Myocyte (in vitro differentiated cells): ENCODE results near the gene E2F1. TPM values are rescaled to one million over a fixed set of nuclear protein-coding genes. Genes with fewer than 3 reads are reported as not detected.
"Not testable (repeated sequence)": the region's sequence is repeated elsewhere in the genome, so short reads cannot be mapped to it uniquely, and the experiment has no call there.

Experiments
- DNase-seq: peaks from one replicate; pipeline ENCODE4 v3.0.0-alpha.2; 2012; ENCODE audit warnings: low read depth
- total RNA-seq: library from RNA; depleted of rRNA; stranded (reverse); fragments of >200 nt; gene quantifications from 2 replicates; pipeline ENCODE4 v1.2.3, GENCODE V29; 2014

Gene E2F1
- total RNA-seq, 1 donor from 2014 or later, result 4.3 TPM

DNA sequence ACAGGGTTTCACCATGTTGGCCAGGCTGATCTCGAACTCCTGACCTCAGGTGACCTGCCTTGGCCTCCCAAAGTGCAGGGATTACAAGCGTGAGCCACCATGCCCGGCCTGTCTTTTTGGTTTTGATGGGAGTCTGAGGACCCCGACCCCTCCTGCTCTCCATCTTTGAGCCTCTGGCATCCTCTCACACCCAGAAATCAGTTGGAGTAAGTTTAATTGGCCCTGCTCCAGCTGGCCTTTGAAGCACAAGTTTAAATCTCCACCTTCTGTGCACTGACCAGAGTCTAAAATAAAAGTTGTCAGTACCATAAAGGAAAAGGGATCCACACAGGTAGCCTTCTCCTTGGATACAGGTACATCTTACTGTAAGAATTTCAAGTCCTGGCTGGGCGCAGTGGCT lies 40.0 kb downstream of the E2F1 start:
- no peak for DNase-seq

DNA sequence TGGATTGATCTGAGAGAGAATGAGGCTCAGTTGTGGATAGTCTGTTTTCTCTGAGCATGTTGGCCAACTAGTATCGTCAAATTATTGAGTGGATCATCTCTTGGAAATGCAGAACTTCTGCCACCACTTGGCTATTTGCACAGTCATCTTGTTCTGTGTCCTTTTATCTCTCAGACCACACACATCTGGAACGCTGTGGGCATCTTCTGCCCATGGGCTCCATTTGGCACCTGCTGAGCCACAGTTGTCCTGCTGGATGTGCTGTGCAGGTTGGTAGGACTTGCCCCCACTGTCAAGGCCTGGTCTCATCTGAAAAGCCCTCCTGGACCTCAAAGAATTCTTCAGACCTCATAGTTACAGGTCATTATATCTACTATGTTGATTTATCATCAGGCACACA lies 40.8 kb downstream of the E2F1 start:
- no peak for DNase-seq

DNA sequence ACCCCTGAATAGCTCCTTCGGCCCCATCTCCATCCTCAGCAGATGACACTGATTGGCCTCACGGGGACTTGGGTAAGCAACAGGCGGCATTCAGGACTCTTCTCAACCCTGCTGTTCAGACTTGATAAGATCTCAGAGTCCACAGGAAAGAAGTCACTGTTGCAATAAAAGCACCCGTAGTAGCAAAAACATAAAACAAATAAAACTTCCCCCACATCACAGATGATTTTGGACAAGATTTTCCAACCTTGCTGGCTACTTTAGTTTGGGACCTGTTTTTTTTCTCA lies 41.2 kb downstream of the E2F1 start:
- no peak for DNase-seq

DNA sequence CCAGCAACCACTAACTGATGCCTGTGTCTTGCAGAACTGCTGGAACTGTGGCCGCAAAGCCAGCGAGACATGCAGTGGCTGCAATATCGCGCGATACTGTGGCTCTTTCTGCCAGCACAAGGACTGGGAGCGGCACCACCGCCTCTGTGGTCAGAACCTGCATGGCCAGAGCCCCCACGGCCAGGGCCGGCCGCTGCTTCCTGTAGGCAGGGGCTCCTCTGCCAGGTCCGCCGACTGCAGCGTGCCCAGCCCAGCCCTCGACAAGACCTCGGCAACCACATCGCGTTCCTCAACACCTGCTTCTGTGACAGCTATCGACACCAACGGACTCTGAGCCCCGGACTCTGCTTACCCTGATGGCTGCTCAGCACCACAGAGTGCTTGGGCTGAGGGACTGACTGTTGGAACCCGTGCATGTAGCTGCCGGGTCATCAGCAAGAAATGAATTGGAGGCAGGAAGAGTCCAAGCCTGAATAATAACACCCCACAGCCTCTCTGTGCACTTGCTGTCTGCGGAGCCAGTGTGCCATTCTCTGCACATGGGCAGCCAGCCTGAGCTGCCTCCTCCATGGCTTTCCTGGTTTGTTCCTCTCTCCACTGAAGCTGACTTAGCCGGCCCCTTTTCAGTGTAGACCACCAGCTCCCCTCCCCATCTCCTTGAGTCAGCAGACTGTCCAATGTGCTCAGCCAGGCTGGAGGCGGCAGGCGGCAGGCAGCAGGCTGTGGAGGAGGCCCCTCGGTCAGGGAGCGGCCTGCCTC lies 41.7 kb downstream of the E2F1 start:
- DNase-seq, result no peak

GRCh38 chr20:33640287-33640686 lies 45.9 kb downstream of the E2F1 start:
- no peak for DNase-seq

DNA sequence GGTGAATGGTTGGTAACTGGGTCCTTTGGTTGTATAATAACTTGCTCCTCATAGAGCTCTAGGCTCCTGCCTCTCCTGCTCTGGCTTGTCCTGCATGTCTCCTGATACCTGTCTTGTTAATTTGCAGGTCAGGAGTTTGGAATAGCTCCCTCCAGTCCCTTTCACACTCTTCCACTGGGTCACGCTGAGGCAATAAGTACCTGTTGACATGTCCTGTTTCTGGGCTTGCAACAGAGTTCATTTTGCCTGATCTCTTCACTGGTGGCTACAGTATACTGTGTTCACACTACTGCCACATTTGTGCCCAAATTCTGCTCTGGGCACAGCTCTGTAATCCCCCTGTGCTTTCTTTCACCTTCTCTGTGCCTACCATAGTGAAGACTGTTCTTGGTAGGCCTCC lies 49.4 kb downstream of the E2F1 start:
- DNase-seq, result no peak

DNA sequence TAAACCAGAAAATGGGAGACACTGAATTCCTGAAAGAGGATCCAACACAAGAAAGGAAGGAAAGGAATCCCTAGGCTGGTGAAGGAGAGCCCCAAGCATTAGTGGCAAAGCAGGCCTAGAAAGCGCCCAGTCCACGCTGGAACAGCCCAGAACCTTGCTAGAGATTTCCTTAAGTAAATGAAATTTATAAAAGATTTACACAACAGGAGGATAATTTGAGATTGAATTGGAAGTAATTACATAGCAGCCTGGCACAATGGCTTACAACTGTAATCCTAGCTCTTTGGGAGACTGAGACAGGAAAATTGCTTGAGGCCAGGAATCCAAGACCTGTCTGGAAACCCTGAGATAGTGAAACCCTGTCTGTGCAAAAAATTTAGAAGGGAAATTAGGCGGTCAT lies 50.8 kb downstream of the E2F1 start:
- no peak for DNase-seq

DNA sequence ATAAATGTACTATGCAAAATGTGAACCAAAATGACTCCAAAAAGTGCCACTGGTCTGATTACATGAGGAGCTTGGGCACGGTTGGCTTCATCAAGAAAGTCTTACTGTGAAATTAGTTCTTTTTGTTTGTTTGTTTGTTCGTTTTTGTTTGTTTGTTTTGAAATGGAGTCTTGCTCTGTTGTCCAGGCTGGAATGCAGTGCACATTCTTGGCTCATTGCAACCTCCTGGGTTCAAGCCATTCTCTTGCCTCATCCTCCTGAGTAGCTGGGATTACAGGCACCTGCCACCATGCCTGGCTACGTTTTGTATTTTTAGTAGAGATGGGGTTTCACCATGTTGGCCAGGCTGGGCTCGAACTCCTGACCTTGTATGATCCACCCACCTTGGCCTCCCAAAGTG lies 54.3 kb downstream of the E2F1 start:
- not testable (repeated sequence) for DNase-seq

DNA sequence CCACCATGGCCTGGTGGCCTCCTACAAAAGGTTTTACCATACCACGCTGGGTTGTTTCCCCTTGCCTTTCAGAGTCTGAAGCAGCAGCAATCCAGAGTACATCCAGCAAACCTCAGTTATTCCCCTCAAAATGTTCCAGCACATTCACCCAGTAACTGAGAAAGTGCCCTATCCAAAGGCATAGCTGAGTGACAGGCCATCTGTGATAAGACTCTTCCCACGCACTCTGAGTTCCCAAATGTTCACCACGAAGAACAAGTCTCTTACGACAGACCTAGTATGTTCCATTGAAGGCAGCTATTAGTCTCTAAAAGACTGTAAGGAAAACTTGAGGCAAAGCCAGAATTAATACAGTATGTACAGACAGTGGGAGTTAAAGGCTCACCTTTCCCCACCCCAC lies 55.7 kb downstream of the E2F1 start:
- no peak for DNase-seq

DNA sequence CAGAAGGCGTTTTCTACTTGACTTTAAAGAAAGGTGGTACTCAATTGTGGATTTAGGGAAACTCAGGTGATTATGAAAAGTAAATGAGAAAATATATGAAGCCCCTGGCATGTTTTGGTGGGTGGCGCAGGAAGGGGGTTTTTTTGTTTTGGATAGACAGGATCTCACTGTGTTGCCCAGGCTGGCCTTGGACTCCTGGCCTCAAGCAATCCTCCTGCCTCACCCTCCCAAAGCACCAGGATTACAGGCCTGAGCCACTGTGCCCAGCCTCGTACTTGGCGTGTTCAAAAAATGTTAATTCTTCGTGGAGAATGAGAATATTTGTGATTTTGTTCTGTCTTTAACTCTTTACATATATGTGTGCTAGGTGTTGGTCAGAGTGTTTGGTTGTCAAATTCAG lies 56.2 kb downstream of the E2F1 start:
- DNase-seq, result no peak

GRCh38 chr20:33629533-33629932 lies 56.7 kb downstream of the E2F1 start:
- DNase-seq, result no peak

DNA sequence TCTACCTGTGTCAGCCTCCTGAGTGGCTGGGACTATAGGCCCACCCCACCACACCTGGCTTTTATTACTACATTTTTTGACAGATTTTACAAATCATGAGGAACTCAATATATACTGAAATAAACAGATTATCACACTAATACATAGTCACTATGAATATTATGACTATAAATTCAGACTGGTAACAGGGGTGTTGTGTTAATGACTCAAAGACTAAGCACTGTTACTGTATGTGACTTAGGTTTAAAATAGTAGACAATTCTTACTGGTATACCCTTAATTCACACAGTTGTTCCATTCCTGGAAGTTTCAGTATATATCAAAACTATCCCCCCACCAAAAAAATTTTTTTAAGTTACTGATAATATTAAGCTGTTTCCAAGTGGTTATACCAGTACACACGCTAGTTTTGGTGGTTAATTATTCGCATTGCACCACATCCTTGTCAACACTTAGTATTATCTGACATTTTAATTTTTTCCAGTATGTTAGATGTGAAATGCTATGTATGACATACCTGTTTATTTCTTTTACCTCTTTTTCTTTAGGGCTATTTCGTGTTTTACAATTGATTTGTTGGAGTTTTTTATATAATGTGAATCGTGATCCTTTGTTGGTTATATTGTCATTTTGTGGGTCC lies 58.5 kb downstream of the E2F1 start:
- no peak for DNase-seq

DNA sequence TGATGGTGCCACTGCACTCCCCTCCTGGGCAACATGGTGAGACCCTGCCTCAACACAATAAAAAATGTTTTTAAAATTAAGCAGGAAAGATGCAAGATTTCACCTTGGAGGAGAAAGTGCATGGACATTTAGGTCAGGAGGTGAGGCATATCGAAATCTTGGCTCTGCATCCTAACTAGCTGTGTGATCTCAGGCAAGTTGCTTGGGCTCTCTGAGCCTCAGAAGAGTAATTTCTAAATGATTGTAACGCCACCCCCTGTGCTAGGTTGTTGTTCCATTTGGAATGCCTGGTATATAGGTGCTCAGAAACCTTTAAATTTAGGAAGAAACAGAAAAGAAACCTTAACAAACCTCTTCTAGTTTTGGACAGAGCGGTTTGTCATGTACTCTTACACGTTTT lies 60.0 kb downstream of the E2F1 start:
- DNase-seq, result no peak

Other genes with a start within 250 kb of the E2F1 start
- 35.6 and 35.8 TPM in 2 replicates for gene SNTA1, start 242.6 kb downstream of the E2F1 start, total RNA-seq
- 12.4 and 14.3 TPM in 2 replicates for gene CBFA2T2, start 196.3 kb downstream of the E2F1 start, total RNA-seq
- gene C20orf144, start 24.1 kb downstream of the E2F1 start, total RNA-seq, result 0.24 TPM in 1 of 2 replicates, not detected in the other
- 0.10 TPM in 1 of 2 replicates, not detected in the other for gene ACTL10, start 19.4 kb downstream of the E2F1 start, total RNA-seq
- gene NECAB3, start 12.0 kb downstream of the E2F1 start, total RNA-seq, result 186 and 221 TPM in 2 replicates
- 4.8 and 6.4 TPM in 2 replicates for gene PXMP4, start 33.9 kb upstream of the E2F1 start, total RNA-seq
- gene ZNF341, start 45.6 kb upstream of the E2F1 start, total RNA-seq, result 1.8 and 2.0 TPM in 2 replicates
- 78.0 and 88.5 TPM in 2 replicates for gene CHMP4B, start 125.0 kb upstream of the E2F1 start, total RNA-seq